ENCODE data around the gene NARF.
"Not testable (repeated sequence)": the region's sequence is repeated elsewhere in the genome, so short reads cannot be mapped to it uniquely, and the experiment has no call there.

NARF gene

DNA sequence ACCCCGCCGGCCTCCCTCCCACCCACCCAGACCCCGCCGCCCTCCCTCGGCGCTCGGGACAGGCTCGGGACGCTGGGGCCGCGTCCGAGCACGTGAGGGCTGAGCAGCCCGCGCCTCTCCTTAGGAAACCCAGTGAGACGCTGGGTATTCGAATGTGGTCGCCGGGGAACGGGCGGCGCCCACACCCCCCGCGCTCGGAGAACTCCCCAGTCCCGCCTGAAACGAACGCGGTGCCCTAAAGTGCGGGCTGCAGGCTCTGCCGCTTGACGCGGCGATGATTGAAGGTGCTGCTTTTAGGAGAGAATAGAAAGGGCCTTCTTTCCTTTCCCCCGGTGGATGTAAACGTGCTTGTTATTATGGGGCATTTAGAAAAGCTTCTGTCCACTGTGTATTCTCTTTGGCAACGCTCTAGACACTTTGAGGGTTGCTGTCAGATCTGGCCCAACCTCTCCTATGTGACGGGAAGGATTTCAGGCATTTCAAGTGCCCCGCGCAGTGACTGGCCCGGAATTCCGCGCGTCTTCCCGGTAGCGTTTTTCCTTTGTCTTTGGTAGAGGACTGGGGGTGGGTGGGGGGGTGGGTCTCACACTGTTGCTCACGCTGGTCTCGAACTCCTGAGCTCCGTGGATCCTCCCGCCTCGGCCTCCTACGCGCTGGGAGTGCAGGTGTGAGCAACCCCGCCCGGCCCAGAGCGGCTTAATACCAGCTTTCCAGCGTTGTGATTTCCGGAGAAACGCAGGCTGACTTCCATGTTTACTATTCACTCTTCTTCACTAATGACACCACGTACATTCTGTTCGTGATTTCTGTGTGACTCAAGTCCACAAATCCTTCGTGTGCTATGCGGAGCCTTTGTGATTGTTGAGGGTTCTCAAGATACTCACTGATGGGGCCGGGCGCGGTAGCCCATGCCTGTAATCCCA is 39.2 kb downstream of the NARF start:
- peak; percentile 79 for DNase-seq
- Histone ChIP-seq H3K9me3 (ENCODE audit: severe bottlenecking) (no peaks in the 10 kb centered on the region), H3K27me3 (ENCODE audit: insufficient read depth, low read depth, severe bottlenecking) (no peaks in the 10 kb centered on the region), H3K36me3 (no peaks in the 10 kb centered on the region), H3K27ac (peak overlapping the region; percentile 97), H3K4me3 (ENCODE audit: low read depth, low read length) (peak overlapping the region; percentile 81)
- TF ChIP-seq, protein P1, sequence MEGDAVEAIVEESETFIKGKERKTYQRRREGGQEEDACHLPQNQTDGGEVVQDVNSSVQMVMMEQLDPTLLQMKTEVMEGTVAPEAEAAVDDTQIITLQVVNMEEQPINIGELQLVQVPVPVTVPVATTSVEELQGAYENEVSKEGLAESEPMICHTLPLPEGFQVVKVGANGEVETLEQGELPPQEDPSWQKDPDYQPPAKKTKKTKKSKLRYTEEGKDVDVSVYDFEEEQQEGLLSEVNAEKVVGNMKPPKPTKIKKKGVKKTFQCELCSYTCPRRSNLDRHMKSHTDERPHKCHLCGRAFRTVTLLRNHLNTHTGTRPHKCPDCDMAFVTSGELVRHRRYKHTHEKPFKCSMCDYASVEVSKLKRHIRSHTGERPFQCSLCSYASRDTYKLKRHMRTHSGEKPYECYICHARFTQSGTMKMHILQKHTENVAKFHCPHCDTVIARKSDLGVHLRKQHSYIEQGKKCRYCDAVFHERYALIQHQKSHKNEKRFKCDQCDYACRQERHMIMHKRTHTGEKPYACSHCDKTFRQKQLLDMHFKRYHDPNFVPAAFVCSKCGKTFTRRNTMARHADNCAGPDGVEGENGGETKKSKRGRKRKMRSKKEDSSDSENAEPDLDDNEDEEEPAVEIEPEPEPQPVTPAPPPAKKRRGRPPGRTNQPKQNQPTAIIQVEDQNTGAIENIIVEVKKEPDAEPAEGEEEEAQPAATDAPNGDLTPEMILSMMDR (IDR thresholded peaks at IDR 0.05; ENCODE audit: low read depth, low read length), result no peak

DNA sequence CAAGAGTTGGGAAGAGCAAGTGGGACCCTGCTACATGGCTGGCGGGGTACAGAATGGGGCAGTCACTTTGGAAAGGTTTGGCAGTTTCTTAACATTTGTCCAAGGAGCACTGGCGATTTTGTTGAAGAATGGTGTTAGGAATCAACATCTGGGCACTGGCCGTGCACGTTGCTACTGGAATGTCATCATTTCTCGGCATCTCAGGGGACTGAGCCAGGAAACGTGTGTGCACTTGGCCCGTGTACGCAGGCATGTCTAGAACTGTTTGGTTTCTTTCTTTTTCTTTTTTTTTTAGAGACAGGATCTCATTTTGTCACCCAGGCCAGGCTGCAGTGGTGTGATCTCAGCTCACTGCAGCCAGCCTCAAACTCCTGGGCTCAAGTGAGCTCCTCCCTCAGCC is 43.7 kb downstream of the NARF start:
- Histone ChIP-seq H3K27me3 (ENCODE audit: insufficient read depth, low read depth, severe bottlenecking) (no peaks in the 10 kb centered on the region), H3K9me3 (ENCODE audit: severe bottlenecking) (no peaks in the 10 kb centered on the region), H3K4me3 (ENCODE audit: low read depth, low read length) (no peak overlapping the region), H3K36me3 (no peaks in the 10 kb centered on the region), H3K27ac (no peak overlapping the region)
- TF ChIP-seq, protein P1 (IDR thresholded peaks at IDR 0.05; ENCODE audit: low read depth, low read length), result no peak
- no peak for DNase-seq

DNA sequence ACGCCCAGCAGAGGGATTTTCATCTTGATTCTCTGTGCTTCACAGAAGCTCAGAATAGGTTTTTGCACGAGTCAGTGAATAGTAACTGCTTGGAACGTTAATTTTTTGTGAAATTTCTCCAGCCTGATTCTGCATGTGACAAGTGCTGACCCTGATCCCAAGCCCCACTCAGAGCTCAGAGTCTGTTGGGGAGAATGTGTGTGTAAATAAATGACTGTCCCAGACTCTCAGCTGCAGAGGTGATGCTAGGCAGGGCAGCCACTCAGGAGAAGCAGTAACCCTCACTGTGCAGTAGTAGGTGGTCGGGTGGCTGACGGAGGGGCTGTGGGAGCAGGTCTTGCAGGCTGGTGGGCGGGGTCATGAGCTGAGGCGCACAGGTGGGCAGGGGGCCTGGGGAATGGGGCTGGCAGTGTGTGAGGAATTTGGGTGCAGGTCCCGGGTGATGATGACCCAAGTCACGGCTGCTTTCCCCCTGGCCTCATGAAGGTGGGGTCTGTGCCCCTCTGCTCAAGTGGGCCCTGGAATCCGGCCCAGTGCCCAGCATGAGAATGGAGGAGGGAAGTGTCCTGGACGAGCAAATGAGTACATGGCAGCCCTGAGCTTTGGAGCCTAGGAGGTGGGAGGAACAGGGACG is 44.7 kb downstream of the NARF start:
- TF ChIP-seq, protein P1 (IDR thresholded peaks at IDR 0.05; ENCODE audit: low read depth, low read length), result no peak
- Histone ChIP-seq H3K4me3 (ENCODE audit: low read depth, low read length) (no peak overlapping the region), H3K27ac (no peak overlapping the region), H3K27me3 (ENCODE audit: insufficient read depth, low read depth, severe bottlenecking) (no peaks in the 10 kb centered on the region), H3K36me3 (no peaks in the 10 kb centered on the region), H3K9me3 (ENCODE audit: severe bottlenecking) (no peaks in the 10 kb centered on the region)
- DNase-seq, result no peak

DNA sequence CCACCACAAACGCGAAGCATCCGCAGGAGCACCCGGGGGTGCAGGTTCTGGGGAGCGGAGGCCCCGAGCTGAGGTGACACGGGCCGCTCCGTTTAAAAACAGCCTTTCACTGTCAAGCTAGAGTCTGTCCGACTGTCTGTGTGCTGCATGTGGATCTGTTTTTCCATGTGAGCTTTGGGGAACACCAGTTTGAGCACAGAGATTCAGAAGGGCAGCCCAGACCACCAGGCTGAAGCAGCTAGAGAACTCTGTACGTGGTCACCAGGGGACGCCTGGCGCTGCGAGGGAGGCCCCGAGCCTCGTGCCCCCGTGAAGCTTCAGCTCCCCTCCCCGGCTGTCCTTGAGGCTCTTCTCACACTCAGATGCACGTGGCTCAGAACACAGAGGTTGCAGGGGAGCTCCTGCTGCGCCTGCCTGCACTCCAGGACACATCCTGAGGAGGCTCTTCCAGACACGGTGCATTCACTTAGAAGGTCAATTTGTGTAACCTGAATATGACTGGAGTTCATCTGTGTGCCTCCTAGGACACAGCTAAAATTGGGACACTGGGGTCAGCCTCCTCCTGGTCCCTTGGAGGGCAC is 45.3 kb downstream of the NARF start:
- TF ChIP-seq, protein P1 (IDR thresholded peaks at IDR 0.05; ENCODE audit: low read depth, low read length), result no peak
- Histone ChIP-seq H3K36me3 (no peaks in the 10 kb centered on the region), H3K4me3 (ENCODE audit: low read depth, low read length) (no peak overlapping the region), H3K27me3 (ENCODE audit: insufficient read depth, low read depth, severe bottlenecking) (no peaks in the 10 kb centered on the region), H3K9me3 (ENCODE audit: severe bottlenecking) (no peaks in the 10 kb centered on the region), H3K27ac (no peak overlapping the region)
- DNase-seq, result no peak

DNA sequence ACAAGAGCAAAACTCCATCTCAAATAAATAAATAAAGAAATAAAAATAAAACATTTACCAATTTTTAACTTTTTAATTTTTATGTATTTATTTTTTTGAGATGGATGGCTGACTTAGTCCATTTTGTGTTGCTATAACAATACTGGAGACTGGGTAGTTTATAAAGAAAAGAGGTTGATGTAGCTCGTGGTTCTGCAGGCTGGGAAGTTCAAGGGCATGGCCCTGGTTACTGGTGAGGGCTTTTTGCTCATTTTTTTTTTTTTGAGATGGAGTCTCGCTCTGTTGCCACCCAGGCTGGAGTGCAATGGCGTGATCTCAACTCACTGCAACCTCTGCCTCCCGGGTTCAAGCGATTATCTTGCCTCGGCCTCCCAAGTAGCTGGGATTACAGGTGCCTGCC is 46.8 kb downstream of the NARF start:
- Histone ChIP-seq H3K27me3 (ENCODE audit: insufficient read depth, low read depth, severe bottlenecking) (no peaks in the 10 kb centered on the region), H3K9me3 (ENCODE audit: severe bottlenecking) (no peaks in the 10 kb centered on the region), H3K27ac (no peak overlapping the region), H3K36me3 (no peaks in the 10 kb centered on the region), H3K4me3 (ENCODE audit: low read depth, low read length) (no peak overlapping the region)
- TF ChIP-seq, protein P1 (IDR thresholded peaks at IDR 0.05; ENCODE audit: low read depth, low read length), result no peak
- no peak for DNase-seq

DNA sequence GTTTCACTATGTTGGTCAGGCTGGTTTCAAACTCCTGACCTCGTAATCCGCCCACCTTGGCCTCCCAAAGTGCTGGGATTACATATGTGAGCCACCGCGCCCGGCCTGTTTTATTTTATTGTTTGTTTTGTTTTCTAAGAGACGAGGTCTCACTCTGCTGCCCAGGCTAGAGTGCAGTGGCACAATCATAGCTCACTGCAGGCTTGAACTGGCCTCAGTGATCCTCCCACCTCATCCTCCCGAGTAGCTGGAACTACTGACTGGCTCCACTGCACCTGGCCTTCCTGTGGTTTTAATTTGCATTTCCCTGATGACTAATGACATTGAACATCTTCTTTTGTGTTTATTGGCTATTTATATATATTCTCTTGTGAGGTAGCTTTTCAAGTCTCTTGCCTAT is 47.9 kb downstream of the NARF start:
- not testable (repeated sequence) for H3K27me3 ChIP-seq (ENCODE audit: insufficient read depth, low read depth, severe bottlenecking); H3K9me3 ChIP-seq (ENCODE audit: severe bottlenecking); DNase-seq; H3K4me3 ChIP-seq (ENCODE audit: low read depth, low read length); H3K36me3 ChIP-seq; H3K27ac ChIP-seq
